SK-N-SH (cell line): ENCODE data around the gene VWF. TPM values are rescaled to one million over a fixed set of nuclear protein-coding genes. Genes with fewer than 3 reads are reported as not detected.

Experiments used
- CTCF ChIA-PET: fragments of 300-600, 350-600 bp; formaldehyde crosslinking; extraction: SDS; loops from one replicate; lab custom pipeline; 2021; lab: Yijun Ruan, JAX
- POLR2A ChIA-PET: fragments of 350-600 bp; sonication (Branson Sonifier 250); formaldehyde crosslinking; extraction: SDS; loops from one replicate; lab custom pipeline; 2020; ENCODE audit warnings: antibody characterized with exemption, inconsistent platforms; lab: Yijun Ruan, JAX
- DNase-seq: peaks from one replicate; pipeline ENCODE4 v3.0.0; 2012
- H2AFZ ChIP-seq: fragments of 200-600 bp; sonication (generic); 2 replicates; pipeline ENCODE4 v1.8.1; 2016; ENCODE audit warnings: antibody characterized with exemption, mild to moderate bottlenecking, low read depth
- H3F3A ChIP-seq: fragments of 200-600 bp; sonication (generic); replicated peaks from 2 replicates; pipeline ENCODE3; 2016; ENCODE audit warnings: antibody characterized with exemption, mild to moderate bottlenecking; ENCODE audit not compliant: insufficient read depth
- H3K27ac ChIP-seq, 2 experiments: fragments of 200-500 bp in 1 of 2; fragments of 200-600 bp in 1 of 2; sonication (Bioruptor generic) in 1 of 2; sonication (generic), shearing (Covaris generic) in 1 of 2; 2 replicates each; pipeline versions ENCODE4 v1.5.1 to v1.6.1; 2014 to 2016; ENCODE audit warnings: low read depth in 2 of 2, inconsistent platforms in 1 of 2, low read length in 1 of 2, mild to moderate bottlenecking in 1 of 2, mixed read lengths in 1 of 2
- H3K27me3 ChIP-seq: fragments of 200-600 bp; sonication (generic), shearing (Covaris generic); 2 replicates; pipeline ENCODE4 v1.6.1; 2016; ENCODE audit warnings: mixed run types; ENCODE audit not compliant: insufficient read depth
- H3K36me3 ChIP-seq, 2 experiments: fragments of 200-500 bp in 1 of 2; fragments of 200-600 bp in 1 of 2; sonication (Bioruptor generic) in 1 of 2; sonication (generic) in 1 of 2; replicated peaks in 1 of 2; 2 replicates each; pipeline versions ENCODE3 to v1.5.1; 2014 to 2016; ENCODE audit warnings: low read length in 1 of 2, mild to moderate bottlenecking in 1 of 2; ENCODE audit not compliant: insufficient read depth in 2 of 2, control insufficient read depth in 1 of 2
- H3K4me1 ChIP-seq, 2 experiments: fragments of 200-500 bp in 1 of 2; fragments of 200-600 bp in 1 of 2; sonication (Bioruptor generic) in 1 of 2; sonication (generic), shearing (Covaris generic) in 1 of 2; 2 replicates each; pipeline versions ENCODE4 v1.5.1 to v1.6.1; 2014 to 2016; ENCODE audit warnings: low read depth in 1 of 2, low read length in 1 of 2, mixed run types in 1 of 2; ENCODE audit not compliant: insufficient read depth in 2 of 2, control insufficient read depth in 1 of 2
- H3K4me2 ChIP-seq: fragments of 200-600 bp; sonication (generic), shearing (Covaris generic); 2 replicates; pipeline ENCODE4 v1.6.1; 2017; ENCODE audit warnings: mixed run types
- H3K4me3 ChIP-seq, 2 experiments: fragments of 200-500 bp in 1 of 2; fragments of 200-600 bp in 1 of 2; sonication (Bioruptor generic) in 1 of 2; sonication (generic), shearing (Covaris generic) in 1 of 2; 2 replicates each; pipeline versions ENCODE4 v1.5.1 to v1.8.1; 2014 to 2016; ENCODE audit warnings: low read depth in 2 of 2, inconsistent platforms in 1 of 2, low read length in 1 of 2, mild to moderate bottlenecking in 1 of 2, mixed read lengths in 1 of 2, moderate library complexity in 1 of 2
- H3K79me2 ChIP-seq: fragments of 200-600 bp; sonication (generic); 2 replicates; pipeline ENCODE4 v1.8.1; 2017; ENCODE audit warnings: mild to moderate bottlenecking; ENCODE audit not compliant: insufficient read depth
- H3K9ac ChIP-seq: fragments of 200-600 bp; sonication (generic); 2 replicates; pipeline ENCODE4 v1.6.1; 2017; ENCODE audit warnings: mixed run types
- H3K9me2 ChIP-seq: fragments of 200-600 bp; sonication (generic); 2 replicates; pipeline ENCODE4 v1.6.1; 2017; ENCODE audit warnings: mixed run types
- H3K9me3 ChIP-seq: fragments of 200-600 bp; sonication (generic); 2 replicates; pipeline ENCODE4 v1.6.1; 2017; ENCODE audit warnings: mixed run types, mild to moderate bottlenecking, moderate library complexity
- H4K20me1 ChIP-seq: fragments of 200-600 bp; sonication (generic); 2 replicates; pipeline ENCODE4 v1.6.1; 2017; ENCODE audit warnings: mild to moderate bottlenecking, mixed run types; ENCODE audit not compliant: insufficient read depth
- CHD2 ChIP-seq: fragments of 150-350 bp; IDR thresholded peaks from 2 replicates; pipeline ENCODE4 v1.6.1; 2018; ENCODE audit warnings: low read length; ENCODE audit not compliant: partially characterized antibody
- ELF1 ChIP-seq: IDR thresholded peaks from 2 replicates; pipeline ENCODE4 v1.4.0; 2012
- EZH2phosphoT487 ChIP-seq: fragments of 200-600 bp; sonication (generic); IDR thresholded peaks from 2 replicates; pipeline ENCODE4 v1.6.1; 2017; ENCODE audit warnings: low read depth, mixed run types, mild to moderate bottlenecking, antibody characterized with exemption, moderate library complexity, borderline replicate concordance
- FOSL2 ChIP-seq: IDR thresholded peaks from 2 replicates; pipeline ENCODE4 v1.4.0; 2012; ENCODE audit warnings: low read depth, mild to moderate bottlenecking, moderate library complexity, borderline replicate concordance
- GATA2 ChIP-seq: sonication (generic); formaldehyde crosslinking; IDR thresholded peaks from 2 replicates; pipeline ENCODE4 v1.5.0; 2020; ENCODE audit warnings: mild to moderate bottlenecking, missing genetic modification reagents
- JUND ChIP-seq: IDR thresholded peaks from 2 replicates; pipeline ENCODE4 v1.4.0; 2012
- NRF1 ChIP-seq: IDR thresholded peaks from 2 replicates; pipeline ENCODE4 v1.6.1; 2012; ENCODE audit warnings: low read depth, mild to moderate bottlenecking, low read length
- PBX3 ChIP-seq: IDR thresholded peaks from 2 replicates; pipeline ENCODE4; 2012
- POLR2AphosphoS5 ChIP-seq: IDR thresholded peaks from 2 replicates; pipeline ENCODE4 v1.6.1; 2012; ENCODE audit warnings: low read depth, low read length
- RFX5 ChIP-seq: IDR thresholded peaks from 2 replicates; pipeline ENCODE4 v1.6.1; 2012; ENCODE audit warnings: mild to moderate bottlenecking, improper control_type of control experiment, low read length
- TAF1 ChIP-seq: IDR thresholded peaks from 2 replicates; pipeline ENCODE4 v1.6.1; 2012; ENCODE audit warnings: low read depth, mild to moderate bottlenecking, low read length, moderate library complexity, borderline replicate concordance
- TCF12 ChIP-seq: IDR thresholded peaks from 2 replicates; pipeline ENCODE4 v1.4.0; 2012
- TEAD4 ChIP-seq: IDR thresholded peaks from 2 replicates; pipeline ENCODE4 v1.4.0; 2012; ENCODE audit warnings: mild to moderate bottlenecking, borderline replicate concordance; ENCODE audit not compliant: insufficient read depth
- WGBS: methylation state at CpG from one replicate; pipeline ENCODE4 v1.1.6; 2017; ENCODE audit warnings: low lambda C conversion rate; 5-methylcytosine and 5-hydroxymethylcytosine counted together
- polyA plus RNA-seq, 3 experiments: library from polyadenylated mRNA; depleted of rRNA; stranded (reverse); fragments of >200 nt; gene quantifications; 2 replicates each; pipeline ENCODE4 v1.2.3, GENCODE V29; 2012

VWF gene
- polyA plus RNA-seq, 1 of the 3 experiments (the other 2 are of a cell fraction): 0.12 TPM

GRCh38 chr12:6046511-6047180 is 77.8 kb downstream of the VWF start (continued):
- TF ChIP-seq TEAD4 (no peak), EZH2phosphoT487 (no peak), RFX5 (no peak), ELF1 (no peak), POLR2AphosphoS5 (no peak)

- no peak overlapping the region for H3K27ac ChIP-seq
- H3K4me2 ChIP-seq: no peak overlapping the region
- H3K27me3 ChIP-seq: no peaks in the 10 kb centered on the region
- no peaks in the 10 kb centered on the region for H3K9me2 ChIP-seq
- POLR2A ChIA-PET: no interaction called here
- CTCF ChIA-PET: interaction anchor here (1.4 to 15.2 kb wide), 2 partner anchors 54 to 239 kb away, joined by 6 to 334 read pairs; no protein-coding TSS in a partner anchor
- no peaks in the 10 kb centered on the region for H3K9me3 ChIP-seq
- no peaks in the 10 kb centered on the region for H4K20me1 ChIP-seq
- H3K9ac ChIP-seq: no peak overlapping the region
- H3K36me3 ChIP-seq: no peaks in the 10 kb centered on the region
- peaks cover 5 to 8% of the 10 kb centered on the region in 2 experiments; a peak in 1 of 4 replicates for H3K4me1 ChIP-seq
- WGBS: 72% methylated on average over 6 of the region's 6 CpGs
- H2AFZ ChIP-seq: no peak overlapping the region
- no peaks in the 10 kb centered on the region for H3F3A ChIP-seq
- DNase-seq: no peak
- no peak for TF ChIP-seq TCF12
- TF ChIP-seq EZH2phosphoT487: no peak
- TF ChIP-seq JUND: no peak
- H3K4me3 ChIP-seq: no peak overlapping the region
- H3K79me2 ChIP-seq: no peaks in the 10 kb centered on the region
Observed at GRCh38 chr12:6045438-6045837, 79.0 kb downstream of the VWF start.

GRCh38 chr12:6044082-6044481 is 80.4 kb downstream of the VWF start:
- H4K20me1 ChIP-seq: no peaks in the 10 kb centered on the region
- DNase-seq: peak; percentile 39
- peaks cover 5 to 12% of the 10 kb centered on the region in 2 experiments; a peak in 1 of 4 replicates for H3K4me1 ChIP-seq
- H3K27me3 ChIP-seq: no peaks in the 10 kb centered on the region
- no peaks in the 10 kb centered on the region for H3K9me2 ChIP-seq
- H3F3A ChIP-seq: no peaks in the 10 kb centered on the region
- no peak overlapping the region for H2AFZ ChIP-seq
- TF ChIP-seq GATA2 (CRISPR knock-in tag) (no peak), EZH2phosphoT487 (no peak), FOSL2 (peak; percentile 26; the same call in 1 of the 2 replicates)
- H3K79me2 ChIP-seq: no peaks in the 10 kb centered on the region
- CTCF ChIA-PET: interaction anchor here (1.2 to 15.2 kb wide), 3 partner anchors 52 to 299 kb away, joined by 4 to 334 read pairs (median 4); no protein-coding TSS in a partner anchor
- 51% methylated on average over 8 of the region's 8 CpGs for WGBS
- no peak overlapping the region for H3K9ac ChIP-seq
- 0 out of 2 replicates have a peak overlapping the region, but pooled peaks have one; percentile 20 for H3K4me2 ChIP-seq
- POLR2A ChIA-PET: no interaction called here
- H3K27ac ChIP-seq: no peak overlapping the region
- H3K36me3 ChIP-seq: no peaks in the 10 kb centered on the region
- no peak overlapping the region for H3K4me3 ChIP-seq
- no peaks in the 10 kb centered on the region for H3K9me3 ChIP-seq

GRCh38 chr12:6042446-6042845 is 82.0 kb downstream of the VWF start:
- Histone ChIP-seq H3F3A (no peaks in the 10 kb centered on the region), H3K9ac (no peak overlapping the region), H3K79me2 (no peaks in the 10 kb centered on the region), H3K9me2 (no peaks in the 10 kb centered on the region), H3K27ac (no peak overlapping the region), H3K36me3 (no peaks in the 10 kb centered on the region), H3K4me2 (no peak overlapping the region), H3K4me3 (no peak overlapping the region), H2AFZ (no peak overlapping the region), H3K9me3 (no peaks in the 10 kb centered on the region), H4K20me1 (no peaks in the 10 kb centered on the region), H3K27me3 (no peaks in the 10 kb centered on the region), H3K4me1 (peaks cover 0 to 12% of the 10 kb centered on the region in 2 experiments; a peak in 1 of 4 replicates)
- DNase-seq: no peak
- ChIA-PET POLR2A (no interaction called here), CTCF (interaction anchor here (1.3 to 15.2 kb wide), 5 partner anchors 8 to 297 kb away, joined by 4 to 334 read pairs (median 4); no protein-coding TSS in a partner anchor)
- TF ChIP-seq NRF1: no peak
- TF ChIP-seq CHD2: no peak
- no peak for TF ChIP-seq PBX3
- no peak for TF ChIP-seq TAF1
- WGBS: 86% methylated on average over 16 of the region's 16 CpGs
